HL-60/S4 treated with phorbol 12-myristate 13-acetate at 8.2 ng/mL for 4 days and 3 days (cell line): Measurements from ENCODE around the gene TECR.
"Not testable (repeated sequence)": the region's sequence is repeated elsewhere in the genome, so short reads cannot be mapped to it uniquely, and the experiment has no call there.

Experiments used
- in situ Hi-C: fragments of 300-500 bp; cut with MboI; formaldehyde crosslinking; loops from 2 replicates; pipeline ENCODE4 v1.15.0; 2022; ENCODE audit warnings: low sequenced_read_pairs

TECR gene

GRCh38 chr19:14529254-14530004 lies at the start of gene TECR:
TECR (plus strand) TSS chr19:14529594; CDS start chr19:14529697, 103 bp downstream.
- in situ Hi-C loops = no loop called here

- in situ Hi-C loops = no loop called here
Measured at GRCh38 chr19:14479975-14480699, 49.3 kb upstream of the TECR start.

- in situ Hi-C loops = no loop called here
Measured at GRCh38 chr19:14480700-14481079, 48.7 kb upstream of the TECR start.

- in situ Hi-C loops = no loop called here
Measured at GRCh38 chr19:14482172-14482941, 47.0 kb upstream of the TECR start.

- in situ Hi-C loops = no loop called here
Measured at GRCh38 chr19:14487370-14488125, 41.8 kb upstream of the TECR start.

GRCh38 chr19:14492756-14493337 lies 36.5 kb upstream of the TECR start:
- in situ Hi-C loops = no loop called here

- in situ Hi-C loops = no loop called here
Measured at GRCh38 chr19:14494411-14494810, 35.0 kb upstream of the TECR start.

GRCh38 chr19:14494910-14495671 lies 34.3 kb upstream of the TECR start:
- in situ Hi-C loops = no loop called here

- in situ Hi-C loops = no loop called here
Measured at GRCh38 chr19:14495672-14496028, 33.7 kb upstream of the TECR start.

- in situ Hi-C loops = no loop called here
Measured at GRCh38 chr19:14496029-14496833, 33.2 kb upstream of the TECR start, which contains the start of gene GIPC1. GIPC1 (minus strand) TSS chr19:14496127; CDS start chr19:14482976, 13,151 bp downstream.

- in situ Hi-C loops = no loop called here
Measured at GRCh38 chr19:14496834-14497227, 32.6 kb upstream of the TECR start.

GRCh38 chr19:14497228-14497921 lies 32.0 kb upstream of the TECR start:
- in situ Hi-C loops = no loop called here

GRCh38 chr19:14502334-14503092 lies 26.9 kb upstream of the TECR start:
- in situ Hi-C loops = no loop called here

- in situ Hi-C loops = no loop called here
Measured at GRCh38 chr19:14503285-14503684, 26.1 kb upstream of the TECR start.

- in situ Hi-C loops = not testable (repeated sequence)
Measured at GRCh38 chr19:14504575-14504974, 24.8 kb upstream of the TECR start.

- in situ Hi-C loops = no loop called here
Measured at GRCh38 chr19:14505488-14506239, 23.7 kb upstream of the TECR start.
